T-helper 2 cell treated with Interferon-gamma antibody and Interleukin-4, amounts not matched to agents 100 ng/mL and 5 ng/mL, for 36 hours (primary cell): Measurements from ENCODE around the gene C4A. TPM values are rescaled to one million over a fixed set of nuclear protein-coding genes. Genes with fewer than 3 reads are reported as not detected.
"Not testable (repeated sequence)": the region's sequence is repeated elsewhere in the genome, so short reads cannot be mapped to it uniquely, and the experiment has no call there.

Experiments
- intact Hi-C: fragments of 100-400 bp; cut with micrococcal nuclease; formaldehyde crosslinking; loops from one replicate; pipeline ENCODE4 v1.15.1; 2023
- total RNA-seq: library from RNA; stranded (reverse); gene quantifications from 2 replicates; pipeline ENCODE4 v1.2.3, GENCODE V29; 2022

The C4A gene
- total RNA-seq, 1 donor from 2014 or later, result 3.2 TPM

DNA sequence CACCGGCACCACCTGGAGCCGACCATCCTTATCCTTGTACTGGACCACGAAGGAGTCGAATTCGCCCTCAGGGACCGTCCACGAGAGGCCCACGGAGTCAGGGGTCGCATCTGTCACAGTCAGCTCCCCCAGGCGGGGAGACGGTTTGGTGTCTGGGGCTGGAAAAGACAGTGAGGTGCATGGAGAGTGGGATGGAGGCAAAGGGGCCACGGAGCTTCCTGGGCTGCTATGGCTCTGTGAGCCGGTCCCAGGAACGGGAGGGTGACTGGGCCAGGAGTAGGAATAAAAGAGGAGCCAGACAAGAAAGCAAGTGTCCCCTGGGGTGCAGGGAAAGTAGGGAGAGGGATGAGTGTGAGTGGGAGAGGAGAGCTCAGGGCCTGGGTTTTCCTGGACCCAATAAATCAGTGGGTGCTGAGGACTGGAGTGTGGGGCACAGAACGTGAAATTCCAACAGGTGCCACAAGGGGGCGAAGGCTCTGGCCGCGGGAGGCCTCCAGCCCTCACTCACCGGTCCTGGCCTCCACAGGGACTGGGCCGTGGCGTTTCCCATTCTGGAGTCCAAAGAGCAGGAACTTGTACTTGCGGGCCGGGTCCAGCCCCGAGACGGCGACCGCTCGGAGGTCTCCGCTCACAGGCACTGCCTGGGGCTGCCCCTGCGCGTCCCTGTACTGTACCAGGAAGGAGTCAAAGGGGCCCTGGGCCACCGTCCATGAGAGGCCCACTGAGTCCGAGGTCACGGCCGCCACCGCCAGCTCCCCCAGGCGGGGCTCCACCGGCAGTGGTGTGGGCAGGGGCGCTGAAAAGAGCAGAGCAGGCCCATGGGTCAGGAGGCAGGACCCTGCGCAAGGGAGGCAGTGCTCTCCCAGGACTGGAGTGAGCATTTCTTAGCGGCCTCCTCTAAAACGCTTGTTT, 66.3 kb downstream of the C4A start:
- intact Hi-C loops, result no loop called here

DNA sequence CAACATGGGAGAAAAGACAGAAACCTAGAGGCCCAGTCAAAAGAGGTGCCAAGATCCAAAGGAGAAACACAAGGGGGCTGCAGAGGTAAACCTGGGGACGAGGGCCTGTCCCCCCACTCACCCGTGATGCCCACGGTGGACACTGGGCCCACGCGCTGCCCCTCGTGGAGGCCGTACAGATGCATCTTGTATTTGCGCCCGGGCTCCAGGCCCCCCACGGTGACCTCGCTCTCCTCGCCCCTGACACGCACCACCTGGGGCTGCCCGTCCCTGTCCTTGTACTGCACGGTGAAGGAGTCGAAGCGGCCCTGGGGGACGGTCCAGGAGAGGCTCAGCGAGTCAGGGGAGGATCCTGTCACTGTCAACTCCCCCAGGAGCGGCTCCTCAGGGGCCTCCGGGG, 67.3 kb downstream of the C4A start:
- intact Hi-C loops, result not testable (repeated sequence)

DNA sequence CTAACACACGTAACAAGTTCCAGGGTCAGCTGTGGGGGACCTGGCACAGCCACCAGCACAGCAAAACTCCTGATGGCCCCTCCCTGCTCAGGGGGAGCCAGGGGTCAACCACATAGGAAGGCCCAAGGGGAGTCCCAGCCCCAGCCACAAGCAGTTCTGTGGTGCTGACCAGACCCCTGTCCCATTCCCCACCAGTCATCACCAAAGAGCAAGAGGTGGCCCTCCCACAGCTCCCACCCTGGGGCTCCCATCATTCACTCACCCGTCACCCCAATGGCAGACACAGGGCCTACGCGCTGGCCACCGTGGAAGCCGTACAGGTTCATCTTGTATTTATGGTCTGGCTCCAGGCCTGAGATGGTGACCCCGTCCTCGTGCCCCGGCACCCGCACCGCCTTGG, 67.9 kb downstream of the C4A start:
- intact Hi-C loops, result not testable (repeated sequence)

DNA sequence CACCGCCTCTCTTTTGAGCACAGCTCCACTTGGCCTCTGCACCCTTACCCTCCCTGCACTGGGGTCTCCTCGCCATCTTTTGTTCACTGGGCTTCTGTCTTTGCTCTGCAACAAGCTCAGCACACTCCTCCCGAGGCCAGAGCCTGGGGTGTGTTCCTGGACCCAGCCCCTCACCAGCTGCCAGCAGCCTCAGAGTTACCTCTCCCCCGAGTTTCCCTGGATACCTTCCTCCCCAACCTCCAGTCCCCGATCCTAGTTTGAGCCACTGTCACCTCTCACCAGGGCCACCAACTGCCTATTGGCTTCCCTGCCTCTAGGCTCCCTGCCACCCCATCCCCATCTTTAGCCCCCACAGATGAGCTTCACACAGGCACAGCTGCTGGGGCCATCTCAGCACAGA, 68.7 kb downstream of the C4A start:
- intact Hi-C loops, result no loop called here

Other genes with a start within 250 kb of the C4A start
- gene CLIC1, start 245.5 kb upstream of the C4A start, total RNA-seq, result 590 and 596 TPM in 2 replicates
- 75.2 and 76.5 TPM in 2 replicates for gene MSH5, start 242.1 kb upstream of the C4A start, total RNA-seq
- 16.6 and 20.2 TPM in 2 replicates for gene SAPCD1, start 219.4 kb upstream of the C4A start, total RNA-seq
- 4.6 and 4.9 TPM in 2 replicates for gene VWA7, start 204.7 kb upstream of the C4A start, total RNA-seq
- gene VARS1, start 186.3 kb upstream of the C4A start, total RNA-seq, result 124 TPM in 2 replicates
- 101 and 104 TPM in 2 replicates for gene LSM2, start 175.1 kb upstream of the C4A start, total RNA-seq
- 2.6 and 2.8 TPM in 2 replicates for gene HSPA1L, start 166.8 kb upstream of the C4A start, total RNA-seq
- 117 and 120 TPM in 2 replicates for gene HSPA1A, start 166.5 kb upstream of the C4A start, total RNA-seq
- 83.9 and 85.5 TPM in 2 replicates for gene HSPA1B, start 154.3 kb upstream of the C4A start, total RNA-seq
- 14.6 and 15.4 TPM in 2 replicates for gene NEU1, start 119.2 kb upstream of the C4A start, total RNA-seq
- not detected in 2 replicates for gene SLC44A4, start 103.1 kb upstream of the C4A start, total RNA-seq
- 70.9 and 73.1 TPM in 2 replicates for gene EHMT2, start 84.4 kb upstream of the C4A start, total RNA-seq
- 2.8 TPM in 2 replicates for gene ZBTB12, start 80.0 kb upstream of the C4A start, total RNA-seq
- gene C2, start 54.3 kb upstream of the C4A start, total RNA-seq, result 0.64 and 1.5 TPM in 2 replicates
- not detected in 2 replicates for gene CFB, start 36.0 kb upstream of the C4A start, total RNA-seq
- 75.4 and 75.8 TPM in 2 replicates for gene NELFE, start 23.1 kb upstream of the C4A start, total RNA-seq
- 77.1 and 86.5 TPM in 2 replicates for gene SKIC2, start 22.9 kb upstream of the C4A start, total RNA-seq
- gene DXO, start 9.9 kb upstream of the C4A start, total RNA-seq, result 17.3 and 18.8 TPM in 2 replicates
- gene C4B, start 32.7 kb downstream of the C4A start, total RNA-seq, result 3.5 and 4.6 TPM in 2 replicates
- 0.59 TPM in 2 replicates for gene CYP21A2, start 56.4 kb downstream of the C4A start, total RNA-seq
- gene TNXB, start 127.3 kb downstream of the C4A start, total RNA-seq, result 5.7 and 7.6 TPM in 2 replicates
- 121 and 125 TPM in 2 replicates for gene ATF6B, start 146.2 kb downstream of the C4A start, total RNA-seq
- gene FKBPL, start 148.2 kb downstream of the C4A start, total RNA-seq, result 4.6 and 5.4 TPM in 2 replicates
- gene PRRT1, start 169.9 kb downstream of the C4A start, total RNA-seq, result not detected in 2 replicates
- 9.0 and 10.7 TPM in 2 replicates for gene PPT2, start 172.1 kb downstream of the C4A start, total RNA-seq
- 7.0 and 8.7 TPM in 2 replicates for gene EGFL8, start 182.5 kb downstream of the C4A start, total RNA-seq
- 40.8 and 41.6 TPM in 2 replicates for gene AGPAT1, start 194.0 kb downstream of the C4A start, total RNA-seq
- 41.1 and 42.9 TPM in 2 replicates for gene RNF5, start 196.3 kb downstream of the C4A start, total RNA-seq
- gene AGER, start 202.2 kb downstream of the C4A start, total RNA-seq, result 30.6 and 31.6 TPM in 2 replicates
- 82.6 and 84.4 TPM in 2 replicates for gene PBX2, start 208.1 kb downstream of the C4A start, total RNA-seq
- gene GPSM3, start 210.6 kb downstream of the C4A start, total RNA-seq, result 245 and 258 TPM in 2 replicates
- gene NOTCH4, start 242.0 kb downstream of the C4A start, total RNA-seq, result 0.16 and 0.18 TPM in 2 replicates